Sigmoid colon (tissue), 3 donors: ENCODE data around the gene EID3.

Experiments used
- CTCF ChIP-seq, 4 experiments: fragments of 450-650 bp in 3 of 4; fragments of 200-600 bp in 1 of 4; IDR thresholded peaks; one replicate each; pipeline ENCODE4 v1.5.1; 2016 to 2019; ENCODE audit warnings: antibody characterized with exemption in 4 of 4, mild to moderate bottlenecking in 3 of 4, moderate library complexity in 2 of 4
- POLR2A ChIP-seq, 2 donors: fragments of 450-650 bp; IDR thresholded peaks; one replicate each; pipeline ENCODE4 v1.6.1; 2016; ENCODE audit warnings: antibody characterized with exemption in 2 of 2, mild to moderate bottlenecking in 2 of 2, moderate library complexity in 2 of 2

- TF ChIP-seq POLR2A (IDR thresholded peaks at IDR 0.05) = no peak
- TF ChIP-seq CTCF (IDR thresholded peaks at IDR 0.05) = no peak
These were observed 1.8 kb downstream of the EID3 start for GRCh38 chr12:104305349-104305748.
